HG03108 (cell line): ENCODE measurements around the gene ATP5IF1.

ENCODE experiments used
- ATAC-seq: cut with Tn5 transposase; IDR thresholded peaks from one replicate; pipeline ENCODE4 v1.9.1; 2021; ENCODE audit warnings: moderate library complexity; ENCODE audit not compliant: unreplicated experiment

The ATP5IF1 gene

DNA sequence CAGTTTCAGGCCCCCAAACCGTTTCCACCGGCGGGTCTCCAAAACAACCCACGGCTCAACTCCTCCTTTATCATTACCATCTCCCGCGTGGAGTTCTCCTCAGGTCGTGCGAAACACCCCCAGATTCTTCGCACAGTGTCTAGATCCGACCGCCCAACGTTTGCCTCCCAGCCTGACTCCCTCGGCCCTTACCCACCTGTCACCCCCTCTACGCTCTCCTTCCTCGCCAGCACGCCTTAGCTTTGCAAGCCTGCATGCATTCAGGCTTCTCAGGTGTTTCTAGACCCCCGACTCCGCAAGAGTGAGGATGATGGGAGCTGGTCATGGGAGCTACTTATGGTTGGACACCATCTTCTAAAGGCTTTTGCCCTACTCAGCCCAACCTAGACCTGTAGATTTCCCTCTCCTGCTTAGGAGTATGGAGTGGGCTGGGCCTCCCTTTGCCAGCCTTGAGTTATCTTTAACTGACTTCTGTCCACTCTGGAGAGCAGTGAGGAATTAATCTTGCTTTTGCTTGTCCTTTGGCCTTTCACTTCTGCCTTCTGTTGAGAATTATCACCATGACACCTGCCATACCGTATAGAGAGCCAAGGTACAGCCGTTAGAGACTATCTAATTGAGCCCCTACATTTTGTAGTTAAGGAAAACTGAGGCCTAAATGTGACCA is 865 bp downstream of the ATP5IF1 start:
- ATAC-seq, result no peak

DNA sequence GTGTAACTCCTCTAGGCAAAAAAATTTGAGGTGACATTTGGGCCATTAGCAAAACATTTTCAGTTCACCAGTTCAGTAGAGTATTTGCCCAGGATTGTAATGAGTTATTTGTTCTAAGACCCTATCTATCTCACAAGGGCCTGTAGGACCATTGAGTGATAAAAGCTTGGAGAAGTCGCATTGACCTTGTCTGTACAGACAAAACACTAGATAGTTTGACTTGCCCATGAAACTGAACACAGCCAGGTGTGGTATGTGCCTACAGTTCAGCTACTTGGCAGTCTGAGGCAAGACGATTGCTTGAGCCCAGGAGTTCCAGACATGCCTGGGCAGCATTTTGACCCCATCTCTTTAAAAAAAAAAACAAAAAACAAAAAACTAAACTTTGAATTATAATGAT is 3.1 kb downstream of the ATP5IF1 start:
- ATAC-seq, result no peak

DNA sequence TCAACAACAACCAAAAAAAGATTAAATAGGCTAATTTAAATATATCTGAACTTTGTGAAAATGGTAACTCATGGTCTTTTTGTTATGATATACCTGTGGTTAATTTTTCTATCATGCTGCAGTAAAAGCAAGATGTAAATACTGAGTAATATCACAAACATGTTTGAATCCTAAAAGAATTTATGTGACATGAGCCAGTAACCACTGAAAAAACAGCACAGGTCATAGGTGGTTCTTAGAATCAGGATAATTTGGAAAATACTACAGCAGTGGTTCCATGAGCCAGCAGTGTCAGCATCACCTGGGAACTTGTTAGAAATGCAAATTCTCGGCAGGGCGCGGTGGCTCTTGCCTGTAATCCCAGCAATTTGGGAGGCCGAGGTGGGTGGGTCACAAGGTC is 4.1 kb downstream of the ATP5IF1 start:
- no peak for ATAC-seq

- ATAC-seq, result no peak
Observed at GRCh38 chr1:28241638-28242241, 5.8 kb downstream of the ATP5IF1 start.

DNA sequence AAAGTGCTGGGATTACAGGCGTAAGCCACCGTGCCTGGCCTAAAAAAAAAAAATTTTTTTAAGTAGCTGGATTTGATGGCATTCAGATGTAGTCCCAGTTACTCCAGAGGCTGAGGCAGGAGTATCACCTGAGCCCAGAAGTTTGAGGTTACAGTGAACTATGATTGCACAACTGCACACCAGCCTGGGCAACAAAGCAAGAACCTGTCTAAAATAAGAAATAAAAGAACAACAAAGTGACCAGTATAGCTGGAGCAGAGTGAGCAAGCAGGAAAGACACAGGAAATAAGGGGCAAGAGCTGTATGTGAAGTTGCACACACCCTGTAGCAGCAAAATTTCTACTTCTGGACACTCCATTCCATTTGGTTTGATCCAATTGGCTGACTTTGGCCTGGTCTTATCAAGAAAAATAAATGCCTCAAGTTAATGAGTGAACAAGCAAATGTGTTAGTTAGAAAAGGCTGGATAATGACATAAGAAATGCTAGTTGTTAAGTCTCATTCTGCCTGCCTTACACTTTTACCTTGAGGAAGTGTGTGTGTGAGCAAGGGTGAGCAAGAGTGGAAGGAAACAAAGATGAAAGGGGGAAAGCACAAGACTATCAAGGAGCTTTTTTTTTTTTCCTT is 7.9 kb downstream of the ATP5IF1 start:
- no peak for ATAC-seq

- no peak for ATAC-seq
Observed at GRCh38 chr1:28244549-28245251, 8.8 kb downstream of the ATP5IF1 start.

DNA sequence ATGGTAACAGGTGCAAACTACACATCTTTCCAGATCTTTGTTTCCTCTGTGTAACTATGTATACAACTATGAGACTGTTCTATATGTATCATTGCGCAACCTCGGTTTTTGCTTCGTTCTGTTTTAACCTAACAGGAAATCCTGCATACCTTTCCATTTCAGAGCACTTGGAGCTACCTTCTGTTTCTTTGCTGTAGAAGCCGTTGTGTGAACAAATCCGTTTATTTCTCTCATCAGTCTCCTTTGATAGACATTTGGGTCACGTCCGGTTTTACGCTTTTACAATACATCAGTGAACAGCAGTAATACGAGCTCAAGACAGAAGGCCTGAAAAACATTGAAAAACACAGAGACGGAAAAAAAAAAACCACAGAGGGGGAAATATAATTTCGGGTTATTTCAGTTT is 10.5 kb downstream of the ATP5IF1 start:
- no peak for ATAC-seq

DNA sequence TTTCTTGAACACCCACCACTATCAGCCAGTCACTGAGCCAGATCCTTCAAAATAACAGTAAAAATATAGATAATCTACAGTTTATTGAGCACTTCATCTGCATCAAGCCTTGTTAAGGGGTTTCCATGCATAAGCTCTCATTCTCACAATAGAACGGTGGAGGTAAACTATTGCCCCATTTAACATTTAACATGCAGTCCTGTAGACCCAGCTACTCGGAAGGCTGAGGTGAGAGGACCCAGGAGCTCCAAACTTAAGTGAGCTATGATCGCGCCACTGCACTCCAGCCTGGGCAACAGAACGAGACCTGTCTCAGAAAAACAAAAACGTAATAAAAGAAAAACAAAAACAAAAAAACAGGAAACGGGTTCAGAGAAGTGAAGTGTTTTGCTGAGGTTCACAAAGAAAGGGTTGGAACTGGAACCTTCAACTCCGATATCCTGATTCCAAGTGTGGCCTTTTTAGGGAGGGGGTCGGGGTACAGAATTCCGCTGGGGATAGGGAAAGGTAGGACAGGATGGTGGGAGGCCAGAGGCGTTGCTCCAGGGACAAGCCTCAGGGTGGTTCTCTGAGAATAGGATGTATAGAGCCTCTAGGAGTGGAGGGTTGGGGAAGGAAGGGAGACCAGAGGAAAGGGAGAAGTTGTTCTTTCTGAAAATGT is 11.8 kb downstream of the ATP5IF1 start:
- no peak for ATAC-seq

GRCh38 chr1:28248273-28249012 is 12.5 kb downstream of the ATP5IF1 start:
- no peak for ATAC-seq

GRCh38 chr1:28249013-28249865 is 13.3 kb downstream of the ATP5IF1 start:
- no peak for ATAC-seq

DNA sequence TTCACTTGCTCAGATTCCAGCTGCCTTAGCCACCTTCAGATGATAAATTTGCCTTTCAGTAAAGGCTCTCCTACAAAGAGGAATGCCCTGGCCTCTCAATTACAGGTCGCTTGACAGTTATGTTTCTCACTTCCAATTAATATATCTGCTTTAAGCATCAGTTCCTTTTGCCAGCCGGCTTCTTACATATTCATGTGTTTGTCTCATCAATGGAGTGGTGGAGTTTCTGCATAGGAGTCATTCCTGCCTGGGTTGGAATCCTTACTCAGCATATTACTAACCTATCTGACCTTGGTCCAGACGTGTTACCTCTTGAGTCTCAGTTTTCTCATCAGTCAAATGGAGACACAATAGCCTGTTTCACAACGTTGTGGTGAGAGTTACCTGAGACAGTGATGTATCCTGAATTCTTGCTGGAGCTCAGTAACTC is 14.0 kb downstream of the ATP5IF1 start:
- ATAC-seq, result no peak

DNA sequence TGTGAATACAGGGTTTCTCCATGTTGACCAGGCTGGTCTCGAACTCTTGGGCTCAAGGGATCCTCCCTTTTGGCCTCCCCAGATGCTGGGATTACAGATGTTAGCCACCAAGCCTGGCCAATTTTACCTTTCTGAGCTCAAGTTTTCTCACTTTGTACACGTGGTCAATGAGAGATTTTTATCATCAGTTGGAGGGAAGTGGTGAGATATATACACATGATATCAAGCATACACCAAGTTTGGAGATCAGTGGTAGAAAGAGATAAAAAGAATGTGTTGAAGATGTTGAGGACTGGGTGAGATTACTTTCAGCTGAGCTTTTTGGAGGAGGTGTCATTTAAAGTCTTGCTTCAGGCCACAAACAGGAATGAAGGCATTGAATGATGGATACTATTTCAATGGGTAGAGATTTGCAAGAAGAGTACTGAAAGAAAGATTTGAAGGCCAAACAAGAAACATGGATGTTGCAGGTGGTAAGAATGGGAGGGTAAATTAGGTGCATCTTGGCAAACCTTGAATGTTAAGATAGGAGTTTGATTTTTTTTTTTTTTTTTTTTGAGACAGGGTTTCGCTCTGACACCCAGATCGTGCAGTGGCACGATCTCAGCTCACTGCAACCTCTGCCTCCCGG is 20.4 kb downstream of the ATP5IF1 start:
- no peak for ATAC-seq

DNA sequence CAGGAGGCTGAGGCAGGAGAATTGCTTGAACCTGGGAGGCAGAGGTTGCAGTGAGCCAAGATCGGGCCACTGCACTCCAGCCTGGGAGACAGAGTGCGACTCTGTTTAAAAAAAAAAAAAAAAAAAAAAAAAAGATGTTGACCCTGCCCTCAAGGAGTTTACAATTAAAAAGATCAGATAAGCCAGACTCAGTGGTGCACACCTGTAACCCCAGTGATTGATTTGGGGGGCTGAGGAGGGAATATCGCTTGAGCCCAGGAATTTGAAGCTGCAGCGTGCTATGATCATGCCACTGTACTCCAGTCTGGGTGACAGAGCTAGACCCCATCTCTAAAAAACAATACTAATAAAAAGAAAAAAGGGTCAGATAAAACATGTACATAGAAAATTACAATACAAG is 21.8 kb downstream of the ATP5IF1 start:
- ATAC-seq, result no peak

- no peak for ATAC-seq
Observed at GRCh38 chr1:28258628-28259251, 22.8 kb downstream of the ATP5IF1 start.

DNA sequence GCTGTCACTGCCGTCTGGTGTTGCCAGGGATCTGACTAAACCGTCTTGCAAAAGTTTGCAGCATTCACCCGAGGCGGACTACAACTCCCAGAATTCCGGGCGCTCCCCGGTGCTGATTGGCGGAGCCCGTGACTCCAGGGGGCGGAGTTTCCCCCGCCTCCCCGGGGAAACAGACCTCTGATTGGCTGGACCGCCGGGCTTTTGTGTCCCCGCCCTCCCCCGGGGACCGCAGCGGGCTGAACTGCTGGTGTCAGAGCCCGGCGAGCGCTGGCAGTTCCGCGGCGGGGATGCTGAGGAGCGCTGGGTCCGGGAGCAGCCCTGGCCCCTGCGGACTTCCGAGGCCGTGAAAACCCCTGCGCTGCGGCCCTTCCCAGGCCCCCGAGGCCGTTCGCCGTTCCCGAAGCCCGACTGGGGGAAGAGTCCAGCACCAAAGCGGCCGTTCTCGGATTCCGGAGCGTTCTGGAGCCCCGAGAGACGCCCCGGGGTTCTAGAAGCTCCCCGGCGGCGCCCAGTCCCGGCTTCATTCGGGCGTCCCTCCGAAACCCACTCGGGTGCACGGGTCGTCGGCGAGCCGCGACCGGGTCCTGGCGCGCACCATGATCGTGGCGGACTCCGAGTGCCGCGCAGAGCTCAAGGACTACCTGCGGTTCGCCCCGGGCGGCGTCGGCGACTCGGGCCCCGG is 23.5 kb downstream of the ATP5IF1 start, which contains the start of gene SESN2:
Gene SESN2, plus strand, starts transcription at position 267 of the 682 bp plus-strand sequence. Its CDS starts 330 bp downstream, at position 597.
- peak; percentile 93 for ATAC-seq

DNA sequence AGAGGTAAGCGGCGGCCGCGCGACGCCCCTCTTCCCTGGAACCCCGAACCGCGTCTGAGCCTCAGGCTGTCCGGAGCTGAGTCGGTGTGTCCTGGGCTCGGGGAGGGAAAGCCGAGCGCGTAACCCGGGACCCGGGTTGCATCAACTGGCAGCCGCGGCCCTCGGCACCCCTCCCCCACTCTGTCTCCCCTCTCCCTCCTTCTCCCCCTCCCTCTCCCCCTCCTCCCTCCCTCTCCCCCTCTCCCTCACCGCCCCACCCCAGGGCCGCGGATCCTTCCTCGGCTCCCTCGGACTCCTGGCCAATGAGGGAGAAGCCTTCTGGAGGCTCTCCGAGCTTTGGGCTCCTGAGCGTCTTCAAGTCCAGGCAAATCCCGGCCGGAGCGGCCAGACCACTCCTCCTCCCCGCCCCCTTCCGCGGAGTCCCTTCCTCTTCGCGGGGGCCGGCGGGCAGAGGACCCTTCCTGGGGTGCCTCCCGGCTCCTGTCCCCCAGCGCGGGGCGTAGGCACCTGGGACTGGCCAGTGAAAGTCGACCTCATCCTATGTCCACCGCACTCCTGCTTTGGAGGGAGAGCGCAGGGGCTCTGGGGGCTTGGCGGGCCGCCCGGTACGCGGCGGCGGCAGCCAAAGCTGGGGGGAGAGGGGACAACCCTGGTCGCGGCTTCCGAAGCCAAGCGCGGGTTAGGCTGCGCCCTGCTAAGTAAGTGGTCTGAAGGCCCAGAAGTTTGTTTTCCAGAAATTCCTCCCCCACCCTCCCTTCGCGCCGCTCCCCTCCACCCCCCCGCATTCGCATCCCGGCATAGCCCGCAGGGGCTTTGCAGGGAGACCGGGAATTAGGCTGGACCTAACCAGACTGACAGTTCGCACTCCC is 24.2 kb downstream of the ATP5IF1 start:
- ATAC-seq, result peak; percentile 3

GRCh38 chr1:28260803-28261174 is 24.9 kb downstream of the ATP5IF1 start:
- ATAC-seq, result no peak
